Endothelial cell of umbilical vein (primary cell): ENCODE data around the gene AK5. TPM values are rescaled to one million over a fixed set of nuclear protein-coding genes. Genes with fewer than 3 reads are reported as not detected.

Source experiments
- BruUV-seq: library from RNA; stranded (reverse); fragments of 400-500 nt; replicated peaks from 2 replicates; lab custom pipeline; 2021; lab: Mats Ljungman, UMichigan
- CTCF ChIA-PET: fragments of 300-600, 350-600 bp; sonication (Branson Sonifier 250); formaldehyde crosslinking; loops from one replicate; lab custom pipeline; 2021; ENCODE audit warnings: antibody characterized with exemption, inconsistent platforms; lab: Charles Lee
- POLR2A ChIA-PET: fragments of 300-600, 350-600 bp; sonication (Branson Sonifier 250); formaldehyde crosslinking; loops from one replicate; lab custom pipeline; 2021; ENCODE audit warnings: antibody characterized with exemption, inconsistent platforms; lab: Charles Lee
- DNase-seq: peaks from one replicate; pipeline ENCODE4 v3.0.0-alpha.2; 2011; ENCODE audit warnings: low read depth, low spot score
- FAIRE-seq: peaks from 2 replicates; lab custom pipeline; 2011; peaks lifted over from hg19 to GRCh38; lab: Jason Lieb, UNC
- H2AFZ ChIP-seq: 2 replicates; pipeline ENCODE4 v1.6.0; 2012; ENCODE audit warnings: low read depth, low read length, control low read depth, inconsistent platforms
- H3K27ac ChIP-seq: 2 replicates; pipeline ENCODE4 v1.5.1; 2011; ENCODE audit warnings: low read depth, mild to moderate bottlenecking, control low read depth, low read length, moderate library complexity; ENCODE audit not compliant: insufficient read depth
- H3K27me3 ChIP-seq, 2 experiments: 2 replicates each; pipeline versions ENCODE4 v1.6.0 to v1.6.1; 2011; ENCODE audit warnings: low read length in 2 of 2, mixed read lengths in 1 of 2; ENCODE audit not compliant: control insufficient read depth in 2 of 2, insufficient read depth in 2 of 2
- H3K36me3 ChIP-seq, 2 experiments: 2 replicates in 1 of 2; 3 replicates in 1 of 2; pipeline ENCODE4 v1.5.1; 2011; ENCODE audit warnings: low read length in 2 of 2, mild to moderate bottlenecking in 1 of 2, moderate library complexity in 1 of 2; ENCODE audit not compliant: control insufficient read depth in 2 of 2, insufficient read depth in 2 of 2; ENCODE audit errors: extremely low read depth in 1 of 2
- H3K4me1 ChIP-seq: 3 replicates; pipeline ENCODE4 v1.5.1; 2011; ENCODE audit warnings: mild to moderate bottlenecking, low read length; ENCODE audit not compliant: control insufficient read depth, insufficient read depth; ENCODE audit errors: extremely low read depth
- H3K4me2 ChIP-seq: 2 replicates; pipeline ENCODE4 v1.6.1; 2011; ENCODE audit warnings: low read length, control low read depth, mixed read lengths; ENCODE audit not compliant: insufficient read depth
- H3K4me3 ChIP-seq, 3 experiments: fragments of 200-600 bp in 1 of 3; sonication (generic), shearing (Covaris generic) in 1 of 3; replicated peaks in 1 of 3; 2 replicates each; pipeline ENCODE4 v1.5.1; 2011 to 2016; ENCODE audit warnings: control low read depth in 3 of 3, low read length in 3 of 3, mild to moderate bottlenecking in 2 of 3, inconsistent platforms in 1 of 3, low read depth in 1 of 3, moderate library complexity in 1 of 3; ENCODE audit not compliant: insufficient read depth in 1 of 3
- H3K79me2 ChIP-seq: 2 replicates; pipeline ENCODE4 v1.6.0; 2012; ENCODE audit warnings: low read length, inconsistent platforms; ENCODE audit not compliant: control insufficient read depth, insufficient read depth
- H3K9ac ChIP-seq: replicated peaks from 2 replicates; pipeline ENCODE3; 2011; ENCODE audit warnings: low read length, control low read depth; ENCODE audit not compliant: insufficient read depth; ENCODE audit errors: extremely low read depth
- H3K9me1 ChIP-seq: replicated peaks from 3 replicates; pipeline ENCODE4 v1.6.0; 2011; ENCODE audit warnings: mild to moderate bottlenecking, low read length; ENCODE audit not compliant: control insufficient read depth, insufficient read depth; ENCODE audit errors: extremely low read depth
- H3K9me3 ChIP-seq: replicated peaks from 2 replicates; pipeline ENCODE4 v1.5.1; 2012; ENCODE audit warnings: low read length, inconsistent platforms; ENCODE audit not compliant: control insufficient read depth, insufficient read depth
- H4K20me1 ChIP-seq: replicated peaks from 2 replicates; pipeline ENCODE3; 2011; ENCODE audit warnings: mild to moderate bottlenecking, low read length; ENCODE audit not compliant: control insufficient read depth, insufficient read depth; ENCODE audit errors: extremely low read depth
- EZH2 ChIP-seq: IDR thresholded peaks from 2 replicates; pipeline ENCODE4 v1.6.1; 2012; ENCODE audit warnings: borderline replicate concordance, low read depth, mild to moderate bottlenecking, moderate library complexity, low read length, inconsistent platforms; ENCODE audit not compliant: severe bottlenecking
- FOS ChIP-seq: IDR thresholded peaks from 2 replicates; pipeline ENCODE4 v1.6.1; 2011; ENCODE audit warnings: mild to moderate bottlenecking, low read length, moderate library complexity, borderline replicate concordance; ENCODE audit not compliant: insufficient read depth
- GATA2 ChIP-seq: IDR thresholded peaks from 2 replicates; pipeline ENCODE4 v1.7.0; 2011; ENCODE audit warnings: low read depth, mild to moderate bottlenecking, moderate library complexity, mixed read lengths, low read length; ENCODE audit not compliant: insufficient read length, insufficient read depth
- JUN ChIP-seq: IDR thresholded peaks from 2 replicates; pipeline ENCODE4 v1.6.1; 2011; ENCODE audit warnings: borderline replicate concordance, low read depth; ENCODE audit not compliant: insufficient read length, insufficient read depth
- MAX ChIP-seq: IDR thresholded peaks from 2 replicates; pipeline ENCODE4 v1.6.1; 2011; ENCODE audit not compliant: insufficient read depth, insufficient read length
- MYC ChIP-seq: IDR thresholded peaks from one replicate; pipeline ENCODE4 v1.6.1; 2011; ENCODE audit warnings: mild to moderate bottlenecking, low read depth, low read length
- POLR2A ChIP-seq: IDR thresholded peaks from 2 replicates; pipeline ENCODE4 v1.6.1; 2012; ENCODE audit warnings: low read depth, mild to moderate bottlenecking, control low read depth, low read length
- POLR2AphosphoS5 ChIP-seq: IDR thresholded peaks from 2 replicates; pipeline ENCODE4 v1.6.1; 2012; ENCODE audit warnings: low read depth, mild to moderate bottlenecking, control low read depth, low read length, moderate library complexity; ENCODE audit not compliant: insufficient read depth
- dilution Hi-C: fragments of 300-500 bp; cut with MboI; formaldehyde crosslinking; loops from one replicate; pipeline ENCODE4 v1.15.0; 2019; ENCODE audit warnings: low sequenced_read_pairs; ENCODE audit not compliant: extremely low pct_ligation_motif_present
- intact Hi-C: fragments of 100-400 bp; cut with micrococcal nuclease; formaldehyde crosslinking; loops from one replicate; pipeline ENCODE4 v1.10.0; 2022
- polyA plus RNA-seq, 4 experiments: library from polyadenylated mRNA; depleted of rRNA in 3 of 4; stranded (reverse) in 3 of 4; unstranded in 1 of 4; fragments of >200 nt; gene quantifications; 2 replicates each; pipeline versions ENCODE4 v1.2.1 to v1.2.3, GENCODE V29; 2011 to 2012; ENCODE audit warnings: missing spikeins in 1 of 4
- total RNA-seq: library from RNA; stranded (reverse); gene quantifications from 2 replicates; pipeline ENCODE4 v1.2.3, GENCODE V29; 2021
- TF ChIP-seq, protein P1 (sequence below), 2 donors: IDR thresholded peaks; 1 replicate in 1 of 2; 2 replicates in 1 of 2; pipeline ENCODE4 v1.5.1; 2011; ENCODE audit warnings: low read length in 2 of 2, mild to moderate bottlenecking in 2 of 2, moderate library complexity in 2 of 2, control low read depth in 1 of 2, inconsistent platforms in 1 of 2, low read depth in 1 of 2; ENCODE audit not compliant: insufficient read depth in 1 of 2; ENCODE audit errors: extremely low read depth in 1 of 2

Gene AK5
- total and polyA plus RNA-seq, 2 donors (not counting 3 experiments of a cell fraction or from before 2014, with no cell fraction given) = 5.0 to 7.5 TPM

- no peaks in the 10 kb centered on the region for H3K9me1 ChIP-seq
- TF ChIP-seq MAX (no peak), EZH2 (no peak), JUN (no peak), MYC (no peak), FOS (no peak), POLR2A (no peak), GATA2 (no peak), POLR2AphosphoS5 (no peak)
- TF ChIP-seq, protein P1, sequence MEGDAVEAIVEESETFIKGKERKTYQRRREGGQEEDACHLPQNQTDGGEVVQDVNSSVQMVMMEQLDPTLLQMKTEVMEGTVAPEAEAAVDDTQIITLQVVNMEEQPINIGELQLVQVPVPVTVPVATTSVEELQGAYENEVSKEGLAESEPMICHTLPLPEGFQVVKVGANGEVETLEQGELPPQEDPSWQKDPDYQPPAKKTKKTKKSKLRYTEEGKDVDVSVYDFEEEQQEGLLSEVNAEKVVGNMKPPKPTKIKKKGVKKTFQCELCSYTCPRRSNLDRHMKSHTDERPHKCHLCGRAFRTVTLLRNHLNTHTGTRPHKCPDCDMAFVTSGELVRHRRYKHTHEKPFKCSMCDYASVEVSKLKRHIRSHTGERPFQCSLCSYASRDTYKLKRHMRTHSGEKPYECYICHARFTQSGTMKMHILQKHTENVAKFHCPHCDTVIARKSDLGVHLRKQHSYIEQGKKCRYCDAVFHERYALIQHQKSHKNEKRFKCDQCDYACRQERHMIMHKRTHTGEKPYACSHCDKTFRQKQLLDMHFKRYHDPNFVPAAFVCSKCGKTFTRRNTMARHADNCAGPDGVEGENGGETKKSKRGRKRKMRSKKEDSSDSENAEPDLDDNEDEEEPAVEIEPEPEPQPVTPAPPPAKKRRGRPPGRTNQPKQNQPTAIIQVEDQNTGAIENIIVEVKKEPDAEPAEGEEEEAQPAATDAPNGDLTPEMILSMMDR (IDR thresholded peaks at IDR 0.05; ENCODE audit: extremely low read depth in 1 of 2, insufficient read depth in 1 of 2, low read depth in 1 of 2, low read length in 2 of 2) = no peak
- no peak overlapping the region for H2AFZ ChIP-seq
- no peaks in the 10 kb centered on the region for H3K36me3 ChIP-seq
- FAIRE-seq (no peak), DNase-seq (no peak)
- H3K4me2 ChIP-seq = no peak overlapping the region
- POLR2A ChIA-PET = no interaction called here
- H3K27ac ChIP-seq = no peak overlapping the region
- CTCF ChIA-PET = interaction anchor here (1.6 kb wide), 1 partner anchor 11 kb away, joined by 4 read pairs; no protein-coding TSS in a partner anchor
- no peaks in the 10 kb centered on the region for H3K4me1 ChIP-seq
- H3K27me3 ChIP-seq = no peaks in the 10 kb centered on the region
- H4K20me1 ChIP-seq = no peaks in the 10 kb centered on the region
- no peaks in the 10 kb centered on the region for H3K79me2 ChIP-seq
- H3K4me3 ChIP-seq = no peak overlapping the region
- H3K9ac ChIP-seq = no peak overlapping the region
- H3K9me3 ChIP-seq = no peaks in the 10 kb centered on the region
- dilution Hi-C loops = no loop called here
- BruUV-seq = no TSS peak
- intact Hi-C loops = no loop called here
Observed at GRCh38 chr1:77544845-77545244, 263.0 kb downstream of the AK5 start.
